GM12891 (cell line): Measurements from ENCODE around the gene CNOT3.

Experiments used
- POLR2A ChIP-seq: IDR thresholded peaks from 2 replicates; pipeline ENCODE4 v1.6.1; 2011; ENCODE audit warnings: low read depth, low read length, control low read depth
- POLR2AphosphoS5 ChIP-seq: IDR thresholded peaks from 2 replicates; pipeline ENCODE4 v1.6.1; 2011; ENCODE audit warnings: low read depth, low read length, control low read depth
- POU2F2 ChIP-seq: IDR thresholded peaks from 2 replicates; pipeline ENCODE4 v1.6.1; 2011; ENCODE audit warnings: low read depth, mild to moderate bottlenecking, control low read depth, low read length, moderate library complexity
- TAF1 ChIP-seq: IDR thresholded peaks from 2 replicates; pipeline ENCODE4 v1.6.1; 2011; ENCODE audit warnings: low read depth, low read length, control low read depth

DNA sequence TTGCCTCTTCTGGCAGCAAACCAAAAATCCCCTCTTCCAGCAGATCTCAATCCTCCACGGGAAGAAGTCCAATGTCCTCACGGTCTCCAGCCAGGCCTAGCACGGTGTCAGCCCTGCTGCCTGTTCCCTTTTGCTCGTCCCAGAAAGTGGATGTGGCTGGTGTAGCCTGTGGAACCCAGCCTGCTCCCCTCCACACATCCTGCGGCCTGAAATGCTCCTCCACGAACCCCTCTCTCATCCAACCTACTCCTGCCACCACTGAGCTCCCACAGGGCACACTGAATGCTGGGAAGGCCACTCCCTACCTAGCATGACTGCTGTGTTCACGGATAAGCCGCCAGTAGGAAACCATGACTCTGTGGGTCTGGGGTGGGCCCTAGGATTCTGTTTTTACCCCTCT is 48.8 kb downstream of the CNOT3 start:
- no peak for TF ChIP-seq POLR2A
- TF ChIP-seq TAF1, result no peak
- TF ChIP-seq POLR2AphosphoS5, result no peak
- TF ChIP-seq POU2F2, result no peak
